GM18511 (cell line): Measurements from ENCODE around the gene ASB18.
"Not testable (repeated sequence)": the region's sequence is repeated elsewhere in the genome, so short reads cannot be mapped to it uniquely, and the experiment has no call there.

Source experiments
- ATAC-seq: cut with Tn5 transposase; IDR thresholded peaks from one replicate; pipeline ENCODE4 v1.9.1; 2021; ENCODE audit warnings: mild to moderate bottlenecking, moderate library complexity; ENCODE audit not compliant: unreplicated experiment

Gene ASB18, protein sequence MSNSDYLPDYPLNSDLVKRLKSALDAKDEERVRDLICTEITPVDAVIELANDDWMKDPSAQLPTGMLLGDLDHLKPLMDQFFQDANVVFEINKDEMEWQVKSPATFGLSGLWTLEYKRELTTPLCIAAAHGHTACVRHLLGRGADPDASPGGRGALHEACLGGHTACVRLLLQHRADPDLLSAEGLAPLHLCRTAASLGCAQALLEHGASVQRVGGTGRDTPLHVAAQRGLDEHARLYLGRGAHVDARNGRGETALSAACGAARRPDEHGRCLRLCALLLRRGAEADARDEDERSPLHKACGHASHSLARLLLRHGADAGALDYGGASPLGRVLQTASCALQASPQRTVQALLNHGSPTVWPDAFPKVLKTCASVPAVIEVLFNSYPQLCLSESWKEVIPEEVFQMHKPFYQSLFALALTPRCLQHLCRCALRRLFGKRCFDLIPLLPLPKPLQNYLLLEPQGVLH

DNA sequence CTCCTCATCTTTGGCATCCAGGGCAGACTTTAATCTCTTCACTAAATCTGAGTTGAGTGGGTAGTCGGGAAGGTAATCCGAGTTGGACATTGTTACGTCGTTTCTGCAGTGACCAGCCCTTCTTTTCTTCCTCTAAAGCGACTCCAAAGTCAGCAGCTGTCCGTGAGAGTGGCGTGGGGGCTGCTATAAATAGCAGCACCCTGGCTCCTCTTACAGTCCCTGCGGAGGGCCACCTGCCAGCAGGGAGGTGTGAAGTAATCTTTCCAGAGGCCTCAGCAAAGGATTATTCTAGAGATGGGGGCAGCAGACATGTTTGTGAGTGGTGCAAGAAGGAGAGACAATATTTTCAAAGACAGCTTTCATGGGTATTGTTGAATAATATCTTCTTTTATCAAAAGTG, at the start of gene ASB18:
ASB18 (minus strand) TSS at position 151 of the 400 bp plus-strand sequence; CDS start at position 90, 61 bp downstream.
- ATAC-seq, result no peak

DNA sequence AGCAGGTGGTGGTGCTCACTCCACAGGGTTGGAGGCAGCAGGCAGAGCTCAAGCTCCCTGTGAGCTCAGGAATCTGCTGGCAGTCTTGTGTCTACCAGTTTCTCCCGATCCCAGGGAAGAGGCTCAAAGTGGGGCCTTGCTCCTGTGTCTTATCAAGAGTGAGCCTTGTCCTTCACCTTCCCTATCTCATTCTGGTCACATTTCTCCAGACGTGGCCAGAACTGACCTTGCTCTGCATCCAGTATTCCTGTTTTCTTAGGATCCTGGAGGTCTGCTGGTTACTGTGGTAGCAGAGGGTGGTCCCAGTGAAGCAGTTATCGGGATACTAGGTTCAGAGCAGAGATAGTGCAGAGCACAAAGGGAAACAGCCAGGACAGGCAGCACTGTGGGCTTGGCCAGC, 47.1 kb upstream of the ASB18 start:
- no peak for ATAC-seq

DNA sequence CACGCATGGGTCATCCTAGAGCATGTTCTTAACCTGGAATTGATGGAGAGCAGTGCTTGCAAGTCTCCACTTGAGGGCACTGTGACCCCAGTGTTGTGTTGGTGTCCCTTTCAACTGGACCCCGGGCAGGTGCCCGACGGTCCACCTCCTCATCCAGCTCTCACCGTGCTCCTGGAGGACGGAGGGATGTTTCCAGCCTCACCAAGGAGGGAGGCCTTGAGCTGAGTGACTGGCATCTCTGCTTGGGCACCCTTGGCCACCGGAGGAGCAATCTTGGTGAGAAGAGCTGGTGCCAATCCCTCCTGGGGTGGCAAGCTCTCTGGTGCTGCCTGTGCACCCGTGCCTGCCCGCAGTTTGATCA, 45.4 kb upstream of the ASB18 start:
- ATAC-seq, result no peak

DNA sequence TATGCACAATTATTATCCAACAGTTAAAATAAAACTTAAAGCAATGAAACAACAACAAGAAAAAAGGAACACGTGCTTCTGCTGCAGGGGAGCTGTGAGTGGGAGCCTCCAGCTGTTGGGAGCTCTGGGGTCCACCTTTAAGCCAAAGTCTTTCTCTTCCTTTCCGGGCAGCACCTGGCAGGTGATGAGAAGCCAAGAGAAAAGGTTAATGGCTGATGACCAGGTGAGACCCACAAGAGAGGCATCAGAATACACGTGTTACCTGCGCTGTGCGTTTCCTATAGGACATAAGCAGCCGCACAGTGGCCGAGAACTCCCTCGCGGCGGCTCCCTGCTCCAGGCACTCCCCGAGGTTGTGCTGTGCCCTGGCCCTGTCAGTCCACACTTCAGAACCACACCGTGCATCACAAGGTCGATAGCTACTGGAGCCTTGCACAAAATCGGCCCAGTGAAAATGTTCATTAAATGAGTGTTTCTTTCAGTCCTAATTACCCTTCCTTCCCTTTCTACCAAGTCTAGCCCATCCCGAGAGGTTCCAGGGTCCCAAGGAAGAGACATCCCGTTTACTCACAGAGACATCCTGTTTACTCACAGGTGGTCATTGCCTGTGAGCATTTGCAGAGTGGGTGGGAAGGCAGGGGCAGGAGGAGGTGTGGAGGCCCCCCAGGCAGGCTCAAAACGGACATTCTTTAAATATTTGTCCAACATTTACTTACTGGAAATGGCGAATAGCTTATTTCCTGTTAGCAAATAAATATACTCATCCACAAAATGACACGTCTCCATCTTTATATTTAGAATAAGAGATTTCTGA, 44.9 kb upstream of the ASB18 start:
- ATAC-seq, result no peak

DNA sequence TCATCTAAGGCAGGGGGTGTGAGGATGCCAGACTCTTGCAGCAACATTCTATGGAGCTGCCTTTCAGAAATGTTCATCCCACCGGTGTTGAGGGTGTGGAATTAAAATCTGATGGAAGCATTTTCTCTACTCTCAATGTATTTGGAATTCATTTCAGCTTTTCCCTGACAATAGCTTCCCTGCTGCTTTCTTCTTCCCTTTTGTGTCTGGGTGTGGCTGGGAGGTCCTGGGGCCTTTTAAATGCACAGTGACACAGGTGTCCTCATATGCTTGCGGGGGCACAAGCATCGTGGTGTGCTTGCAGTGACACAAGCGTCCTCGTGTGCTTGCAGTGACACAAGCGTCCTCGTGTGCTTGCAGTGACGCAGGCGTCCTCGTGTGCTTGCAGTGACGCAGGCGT, 43.4 kb upstream of the ASB18 start:
- no peak for ATAC-seq

DNA sequence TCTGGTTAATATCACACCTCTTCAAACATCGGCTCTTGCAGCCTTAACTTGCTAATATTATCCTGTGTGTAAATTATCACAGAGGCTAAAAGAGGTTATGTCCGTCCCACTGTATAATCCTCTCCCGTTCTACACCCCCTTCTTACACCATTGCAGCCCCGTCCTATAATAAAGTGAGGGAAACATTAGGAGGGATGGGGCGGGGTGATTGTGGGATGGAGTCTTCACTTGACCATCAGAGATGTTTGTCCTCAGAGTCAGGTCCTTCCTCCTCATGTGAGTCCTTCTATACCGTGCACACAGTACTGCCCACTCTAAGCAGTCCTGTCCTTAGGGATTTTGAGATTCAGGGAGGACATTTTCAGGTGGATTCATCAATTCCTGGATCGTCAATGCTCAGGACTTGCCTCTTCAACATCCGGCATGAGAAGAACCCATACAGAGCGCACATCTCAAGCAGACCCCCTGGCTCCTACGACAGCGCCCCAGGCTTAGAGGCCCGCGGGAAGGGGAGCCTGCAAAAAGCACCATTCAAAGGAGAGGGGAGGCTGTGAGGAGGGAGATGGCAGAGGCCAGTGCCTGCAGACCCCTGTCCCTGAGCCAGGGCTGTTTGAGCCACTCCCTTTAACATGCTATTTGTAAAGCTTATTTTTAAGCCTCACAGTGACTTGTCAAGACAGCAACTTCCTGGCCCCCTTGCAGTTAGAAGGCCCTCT, 42.8 kb upstream of the ASB18 start:
- ATAC-seq, result no peak

DNA sequence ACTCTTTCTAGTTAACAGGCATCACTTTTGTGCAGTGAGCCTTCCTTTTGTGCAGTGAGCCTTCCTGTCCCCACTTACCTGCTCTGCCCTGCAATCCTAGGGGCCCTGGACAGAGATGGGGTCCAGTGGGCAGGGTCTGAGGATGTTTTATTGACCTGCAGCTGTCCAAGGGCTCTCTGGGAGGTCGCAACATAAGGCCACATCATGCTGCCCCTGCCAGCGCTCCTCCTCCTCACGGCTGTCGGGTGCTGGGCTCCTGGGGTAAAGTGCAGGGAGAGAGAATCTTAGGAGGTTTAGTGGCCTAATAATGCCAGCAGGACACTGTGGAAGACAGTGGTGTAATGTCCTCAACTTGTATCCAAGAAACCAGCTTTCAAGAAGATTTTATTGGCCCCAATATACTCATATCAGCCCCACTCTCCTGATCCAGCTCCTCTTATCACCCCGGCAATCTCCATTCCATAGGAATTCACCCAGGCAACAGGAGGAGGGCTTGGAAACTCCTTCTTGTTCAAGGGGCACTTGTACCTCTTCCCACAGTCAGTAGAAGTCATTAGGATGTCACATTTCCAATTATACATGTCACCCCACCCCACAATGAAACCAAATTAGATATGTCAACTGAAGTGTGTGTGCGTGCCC, 41.9 kb upstream of the ASB18 start:
- ATAC-seq, result no peak

DNA sequence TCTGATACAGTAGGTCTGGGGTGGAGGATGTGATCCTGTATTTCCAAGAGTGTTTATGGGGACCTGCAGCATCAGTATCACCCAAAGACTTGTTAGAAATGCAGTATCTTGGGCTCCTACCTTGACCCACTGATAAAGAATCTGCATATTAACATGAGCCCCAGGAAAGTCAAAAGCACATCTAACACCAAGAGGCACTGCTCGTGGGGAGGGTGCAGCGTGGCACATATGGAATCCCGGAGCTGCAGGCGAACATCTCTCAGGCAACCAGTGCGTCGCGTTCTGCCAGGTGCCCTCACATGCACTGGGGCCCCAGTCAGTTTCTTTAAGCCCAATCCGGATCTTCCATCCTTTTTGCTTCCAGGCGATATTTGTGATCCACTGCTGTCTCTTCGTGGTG, 41.3 kb upstream of the ASB18 start:
- no peak for ATAC-seq

DNA sequence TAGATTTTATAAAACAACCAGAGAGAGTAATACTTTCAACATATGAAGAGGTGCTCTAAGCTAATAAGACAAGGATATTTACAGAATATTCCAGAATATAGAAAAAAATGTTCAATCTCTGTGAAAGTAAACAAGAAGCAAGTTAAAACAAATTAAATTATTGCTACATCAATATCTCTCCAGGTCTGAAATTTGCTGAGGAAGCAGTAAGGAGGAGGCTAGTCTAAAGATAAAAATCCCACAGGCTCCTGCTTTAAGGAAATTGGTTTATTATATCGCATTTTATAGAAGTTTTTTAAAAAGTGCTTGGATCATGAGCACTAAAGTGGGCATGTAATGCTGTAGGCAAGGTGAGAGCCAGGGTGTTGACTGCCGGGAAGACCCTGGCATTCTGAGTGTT, 39.7 kb upstream of the ASB18 start:
- no peak for ATAC-seq

DNA sequence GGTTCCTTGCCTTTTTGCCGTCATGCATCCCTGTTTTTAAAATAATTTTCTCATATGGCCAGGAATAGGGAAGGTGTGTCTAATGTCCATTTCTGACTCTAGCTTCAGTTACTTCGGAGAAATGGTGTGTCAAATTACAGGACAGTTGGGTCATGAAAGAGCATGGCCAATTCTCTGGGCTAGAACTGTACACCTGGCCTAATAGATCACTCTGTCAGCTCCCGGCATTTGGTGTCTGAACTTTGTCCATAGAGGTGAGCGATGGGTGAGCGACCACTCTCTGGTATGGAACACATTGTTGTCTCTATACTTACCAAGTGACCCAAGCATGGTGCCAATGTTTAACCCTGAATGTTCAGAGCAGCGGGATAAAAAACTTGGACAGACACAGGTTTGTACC, 38.3 kb upstream of the ASB18 start:
- no peak for ATAC-seq

DNA sequence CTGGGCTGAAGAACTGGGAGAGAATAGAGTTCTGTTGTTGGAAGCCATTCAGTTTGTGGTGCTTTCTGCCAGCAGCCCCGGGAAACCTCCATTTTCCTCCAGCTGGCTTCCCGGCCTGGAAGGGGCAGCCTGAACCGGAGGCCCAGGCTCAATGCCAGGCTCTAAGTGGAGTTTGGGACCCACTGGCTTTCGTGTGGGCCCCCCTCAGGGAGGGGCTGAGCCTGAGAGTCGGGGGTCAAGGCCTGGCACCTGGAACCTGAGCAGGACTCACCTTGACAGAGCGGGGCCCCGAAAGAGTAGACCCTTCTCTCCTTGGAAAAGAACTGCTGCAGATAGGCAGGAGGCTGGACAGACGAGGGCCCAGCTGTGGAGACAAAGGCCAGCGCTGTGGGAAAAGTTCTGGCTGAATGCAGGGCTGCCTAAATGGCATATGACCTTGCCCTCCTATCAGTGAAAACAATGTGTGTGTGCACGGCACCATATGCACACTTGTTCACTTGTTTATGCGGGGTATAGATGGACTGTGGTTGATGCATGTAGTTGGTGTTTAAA, 34.8 kb upstream of the ASB18 start:
- ATAC-seq, result no peak

DNA sequence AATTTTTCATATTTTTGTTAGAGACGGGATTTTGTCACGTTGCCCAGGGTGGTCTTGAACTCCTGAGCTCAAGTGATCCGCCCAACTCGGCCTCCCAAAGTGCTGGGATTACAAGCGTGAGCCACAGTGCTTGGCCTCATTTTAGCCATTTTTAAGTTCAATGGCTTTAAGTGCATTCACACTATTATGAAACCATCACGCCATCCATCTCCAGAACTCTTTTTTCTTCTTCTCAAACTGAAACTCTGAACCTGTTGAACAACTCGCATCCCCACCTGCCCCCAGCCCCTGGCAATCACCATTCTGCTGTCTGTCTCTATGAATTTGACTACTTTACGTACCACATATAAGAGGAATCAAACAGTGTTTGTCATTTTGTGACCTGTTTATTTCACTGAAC, 31.3 kb upstream of the ASB18 start:
- ATAC-seq, result no peak

DNA sequence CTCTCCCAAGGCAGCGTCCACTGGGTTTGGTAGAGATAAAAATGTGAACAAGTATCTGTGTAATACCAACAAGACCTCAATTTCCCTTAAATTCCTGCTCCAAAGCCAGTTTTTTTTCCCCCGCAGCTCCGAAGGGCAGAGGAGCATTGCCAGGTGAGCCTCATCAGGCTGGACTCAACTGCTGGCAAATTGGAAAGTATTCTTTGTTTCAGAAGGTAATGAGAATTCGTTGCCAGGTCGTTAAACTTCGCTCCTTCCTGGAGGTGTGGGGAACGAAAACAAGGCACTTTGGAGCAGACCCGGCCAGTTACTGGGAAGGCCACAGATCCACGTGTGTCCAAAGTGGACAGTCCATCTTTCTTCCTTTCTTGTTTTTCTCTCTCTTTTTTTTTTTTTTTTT, 30.4 kb upstream of the ASB18 start:
- no peak for ATAC-seq

DNA sequence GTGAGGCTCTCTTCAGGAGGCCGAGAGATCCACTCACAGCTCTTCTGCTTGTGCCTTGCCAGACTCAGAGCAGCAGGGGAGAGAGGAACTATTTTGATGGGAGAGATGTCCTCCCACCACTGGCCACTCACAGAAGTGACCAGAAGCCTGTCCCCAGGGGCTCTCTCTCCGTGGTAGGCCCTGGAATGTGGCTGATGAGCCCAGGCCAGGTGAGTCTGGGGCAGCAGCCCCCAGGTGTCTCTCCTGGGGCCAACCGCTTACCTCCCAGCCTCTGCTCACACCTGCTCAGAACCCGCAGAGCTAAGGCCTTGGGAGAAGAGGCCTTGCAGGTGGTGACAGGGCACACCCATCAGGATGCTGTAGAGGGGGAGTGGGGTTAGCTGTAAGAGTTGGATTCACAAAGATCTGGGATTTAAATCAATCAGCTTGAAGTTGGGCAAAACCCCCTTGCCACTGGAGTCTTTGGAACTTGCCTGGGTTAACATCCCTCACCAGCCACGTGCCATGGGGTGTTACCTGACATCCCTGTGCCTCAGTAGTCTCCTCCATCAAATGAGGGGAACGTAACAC, 29.1 kb upstream of the ASB18 start:
- no peak for ATAC-seq

DNA sequence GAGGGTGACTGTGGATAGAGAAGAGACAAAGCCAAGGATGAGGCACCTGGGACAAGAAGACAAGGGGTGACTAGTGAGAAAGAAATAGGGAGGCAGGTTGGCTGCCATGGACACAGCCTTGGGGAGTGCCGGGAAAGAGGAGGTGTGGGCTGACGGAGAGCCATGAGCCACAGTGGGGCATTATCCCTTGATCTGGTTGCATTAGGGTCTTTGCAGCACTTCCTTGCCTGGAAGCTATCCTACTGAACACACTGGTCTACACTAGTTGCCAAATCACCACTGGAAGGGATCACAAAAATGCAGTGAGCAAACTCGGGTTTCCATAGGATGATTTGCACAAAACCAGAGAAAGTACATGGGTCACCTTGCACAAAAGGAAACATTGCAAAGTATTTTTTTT, 27.7 kb upstream of the ASB18 start:
- no peak for ATAC-seq

DNA sequence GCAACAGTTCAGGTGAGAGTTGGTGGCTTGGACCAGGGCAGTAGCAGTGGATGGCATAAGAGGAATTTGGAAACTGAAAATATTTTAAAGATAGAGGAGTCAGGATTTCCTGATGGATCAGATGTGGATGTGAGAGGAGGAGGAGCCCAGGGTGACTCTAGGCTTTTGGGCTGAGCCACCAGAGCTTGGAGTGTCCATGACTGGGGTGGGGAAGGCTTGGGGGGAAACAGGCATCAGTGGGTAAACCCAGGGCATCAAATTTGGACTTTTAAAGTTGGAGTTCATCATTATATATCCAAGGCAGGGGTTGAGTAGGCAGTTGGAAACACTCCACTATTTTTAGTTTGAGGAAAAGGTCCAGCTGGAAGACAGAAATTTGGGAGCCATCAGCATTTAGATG, 27.3 kb upstream of the ASB18 start:
- ATAC-seq, result no peak

DNA sequence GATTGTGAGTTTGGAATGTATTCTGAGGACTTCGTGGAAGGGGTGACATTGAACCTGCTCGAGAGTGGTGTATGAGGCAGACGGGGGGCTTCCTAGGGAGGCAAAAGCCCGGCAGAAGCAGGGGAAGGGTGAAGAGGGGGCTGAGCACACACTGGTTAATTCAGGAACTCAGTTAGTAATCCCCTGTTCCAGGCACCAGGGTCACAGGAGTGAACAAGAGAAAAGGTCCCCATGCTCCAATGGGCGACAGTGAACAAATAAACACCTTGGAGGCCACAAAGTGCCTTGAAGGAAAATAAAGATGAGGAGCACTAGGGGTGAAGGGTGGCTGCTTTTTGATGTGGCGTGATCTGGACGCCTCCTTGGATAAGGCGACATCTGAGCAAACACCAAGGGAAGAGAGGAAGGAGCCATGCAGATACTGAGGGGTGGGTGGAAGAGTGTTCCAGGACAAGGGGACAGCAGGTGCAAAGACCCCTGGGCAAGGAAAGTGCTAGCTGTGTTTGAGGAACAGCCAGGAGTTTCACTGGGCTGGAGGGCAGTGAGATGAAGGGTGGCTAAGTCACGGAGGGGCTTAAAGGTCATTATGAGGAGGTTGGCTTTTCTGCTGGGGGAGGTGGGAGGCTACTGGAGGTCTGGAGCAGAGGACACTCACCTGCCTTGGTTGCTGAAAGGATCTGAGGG, 26.7 kb upstream of the ASB18 start:
- ATAC-seq, result no peak

DNA sequence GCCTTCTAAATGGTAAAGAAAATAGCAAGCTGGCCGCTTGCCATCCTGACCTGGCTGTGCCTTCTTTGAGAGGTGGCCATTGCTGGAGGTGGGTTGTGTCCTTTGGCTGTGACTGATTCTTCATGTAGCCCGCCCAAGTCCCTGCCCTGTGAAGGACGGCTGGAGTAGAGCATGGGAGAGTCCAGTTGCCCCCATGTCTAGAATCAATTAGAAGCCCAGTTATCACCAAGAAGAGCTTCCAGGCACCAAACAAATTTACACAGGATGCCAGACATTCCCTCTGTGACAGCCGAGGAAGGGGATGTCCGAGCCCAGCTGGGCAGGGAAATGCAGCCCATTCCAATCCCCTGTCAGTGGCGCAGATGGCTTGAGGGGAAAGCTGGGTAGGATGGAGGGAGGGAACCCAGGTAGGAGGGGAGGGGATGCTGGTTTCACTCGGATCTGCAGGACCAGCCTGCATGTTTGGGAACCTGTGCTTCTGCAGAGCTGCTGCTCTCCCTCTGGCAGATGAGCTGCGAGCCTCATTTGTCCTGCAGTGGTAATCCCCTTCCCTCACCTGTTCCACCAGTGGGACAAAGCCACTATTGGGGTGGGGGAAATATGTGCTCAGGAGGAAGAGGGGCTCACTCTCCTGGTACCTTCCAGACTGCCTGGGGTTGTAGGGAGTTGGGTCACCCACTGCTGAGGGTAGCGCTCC, 25.7 kb upstream of the ASB18 start:
- no peak for ATAC-seq

DNA sequence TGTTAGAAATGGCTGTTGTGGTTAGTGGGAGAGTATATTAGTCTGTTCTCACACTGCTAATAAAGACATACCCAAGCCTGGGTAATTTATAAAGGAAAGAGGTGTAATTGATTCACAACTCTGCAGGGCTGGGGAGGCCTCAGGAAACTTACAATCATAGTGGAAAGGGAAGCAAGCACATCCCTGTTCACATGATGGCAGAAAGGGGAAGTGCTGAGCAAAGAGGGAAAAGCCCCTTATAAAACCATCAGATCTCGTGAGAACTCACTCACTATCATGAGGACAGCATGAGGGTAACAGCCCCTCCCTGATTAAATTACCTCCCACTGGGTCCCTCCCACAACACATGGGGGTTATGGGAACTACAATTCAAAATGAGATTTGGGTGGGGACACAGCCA, 24.2 kb upstream of the ASB18 start:
- not testable (repeated sequence) for ATAC-seq
